GM12873 (cell line): ENCODE results near the gene HDAC6.

ENCODE experiments used
- CTCF ChIP-seq: IDR thresholded peaks from 2 replicates; pipeline ENCODE4 v1.5.1; 2012; ENCODE audit warnings: low read depth, mild to moderate bottlenecking, moderate library complexity, low read length, control low read depth; ENCODE audit not compliant: insufficient read depth; ENCODE audit errors: missing control alignments

The HDAC6 gene

GRCh38 chrX:48835524-48836329 is 33.9 kb downstream of the HDAC6 start, which contains the start of gene PCSK1N:
PCSK1N (minus strand) TSS chrX:48835610; CDS start chrX:48835532, 78 bp downstream.
- no peak for TF ChIP-seq CTCF

- TF ChIP-seq CTCF = no peak
Measured at GRCh38 chrX:48839686-48840085, 37.8 kb downstream of the HDAC6 start.

GRCh38 chrX:48848847-48849246 is 47.0 kb downstream of the HDAC6 start:
- no peak for TF ChIP-seq CTCF

- no peak for TF ChIP-seq CTCF
Measured at GRCh38 chrX:48852857-48853256, 51.0 kb downstream of the HDAC6 start.

- no peak for TF ChIP-seq CTCF
Measured at GRCh38 chrX:48854898-48855297, 53.0 kb downstream of the HDAC6 start.

- TF ChIP-seq CTCF = no peak
Measured at GRCh38 chrX:48864210-48864609, 62.3 kb downstream of the HDAC6 start.
